Measurements from ENCODE around the gene CCNY. TPM values are rescaled to one million over a fixed set of nuclear protein-coding genes. Genes with fewer than 3 reads are reported as not detected.
"Not testable (repeated sequence)": the region's sequence is repeated elsewhere in the genome, so short reads cannot be mapped to it uniquely, and the experiment has no call there.

Gene CCNY
- total RNA-seq, 2 donors from 2014 or later, result 31.6 to 54.0 TPM

DNA sequence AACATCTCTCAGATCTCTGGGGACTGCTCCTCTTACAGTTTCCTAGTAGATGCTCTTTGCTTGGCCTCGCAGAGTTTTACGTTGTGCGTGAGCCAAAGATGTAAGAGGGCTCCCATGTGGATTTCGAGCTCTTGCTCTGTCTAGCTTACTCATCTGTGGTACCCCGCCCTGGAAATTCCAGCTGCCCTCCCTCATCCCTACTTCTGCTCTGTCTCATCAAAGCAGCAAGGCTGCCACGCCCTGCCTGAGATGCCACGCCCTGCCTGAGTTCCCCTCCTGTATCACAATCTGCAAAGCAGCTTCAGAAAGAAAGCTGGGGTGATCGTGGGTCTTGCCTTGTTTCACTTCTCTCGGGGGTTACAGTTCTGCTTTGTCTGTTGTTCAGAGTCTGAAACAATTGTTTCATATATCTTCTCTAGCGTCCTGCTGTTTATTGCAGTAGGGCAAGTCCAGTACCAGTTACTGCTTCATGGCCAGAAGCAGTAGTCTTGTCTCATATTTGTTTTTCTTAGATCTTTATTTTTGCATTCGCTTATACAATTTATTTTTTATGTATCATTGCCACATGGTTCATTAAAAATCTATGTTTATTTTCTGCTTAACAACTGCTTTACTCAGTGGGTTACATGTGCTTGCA lies 36.1 kb upstream of the CCNY start:
- Histone ChIP-seq H3K36me3 (no peaks in the 10 kb centered on the region), H3K27ac (no peak overlapping the region), H3K9me3 (no peaks in the 10 kb centered on the region), H3K27me3 (replicated peaks; ENCODE audit: insufficient read depth) (no peaks in the 10 kb centered on the region), H3K4me1 (replicated peaks) (no peaks in the 10 kb centered on the region), H3K4me3 (no peak overlapping the region)
- DNase-seq (ENCODE audit: low spot score), result no peak
- TF ChIP-seq POLR2AphosphoS5 (IDR thresholded peaks at IDR 0.05) (no peak), POLR2A (IDR thresholded peaks at IDR 0.05) (no peak)
- TF ChIP-seq, protein P1, sequence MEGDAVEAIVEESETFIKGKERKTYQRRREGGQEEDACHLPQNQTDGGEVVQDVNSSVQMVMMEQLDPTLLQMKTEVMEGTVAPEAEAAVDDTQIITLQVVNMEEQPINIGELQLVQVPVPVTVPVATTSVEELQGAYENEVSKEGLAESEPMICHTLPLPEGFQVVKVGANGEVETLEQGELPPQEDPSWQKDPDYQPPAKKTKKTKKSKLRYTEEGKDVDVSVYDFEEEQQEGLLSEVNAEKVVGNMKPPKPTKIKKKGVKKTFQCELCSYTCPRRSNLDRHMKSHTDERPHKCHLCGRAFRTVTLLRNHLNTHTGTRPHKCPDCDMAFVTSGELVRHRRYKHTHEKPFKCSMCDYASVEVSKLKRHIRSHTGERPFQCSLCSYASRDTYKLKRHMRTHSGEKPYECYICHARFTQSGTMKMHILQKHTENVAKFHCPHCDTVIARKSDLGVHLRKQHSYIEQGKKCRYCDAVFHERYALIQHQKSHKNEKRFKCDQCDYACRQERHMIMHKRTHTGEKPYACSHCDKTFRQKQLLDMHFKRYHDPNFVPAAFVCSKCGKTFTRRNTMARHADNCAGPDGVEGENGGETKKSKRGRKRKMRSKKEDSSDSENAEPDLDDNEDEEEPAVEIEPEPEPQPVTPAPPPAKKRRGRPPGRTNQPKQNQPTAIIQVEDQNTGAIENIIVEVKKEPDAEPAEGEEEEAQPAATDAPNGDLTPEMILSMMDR (IDR thresholded peaks at IDR 0.05), result no peak
- WGBS, result 53% methylated on average over 11 of the region's 11 CpGs
- intact Hi-C loops (cut with DNase I), result no loop called here

DNA sequence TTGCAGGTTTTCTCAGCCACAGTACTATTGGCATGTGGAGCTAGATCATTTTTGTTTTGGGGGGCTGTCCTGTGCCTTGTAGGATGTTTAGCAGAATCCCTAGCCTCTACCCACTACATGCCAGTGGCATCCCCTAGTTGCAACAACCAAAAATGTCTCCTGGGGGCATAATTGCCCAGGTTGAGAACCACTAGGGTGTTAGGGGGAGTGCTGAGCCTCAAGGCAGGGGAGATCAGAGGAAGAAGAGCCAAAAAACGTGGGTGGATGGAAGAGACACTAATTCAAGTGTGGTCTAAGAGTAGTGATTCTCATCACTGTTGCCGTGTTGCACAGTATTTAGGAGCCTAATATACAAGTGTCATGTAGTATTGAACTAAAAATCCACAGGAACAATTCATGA lies 31.7 kb upstream of the CCNY start:
- TF ChIP-seq POLR2A (IDR thresholded peaks at IDR 0.05) (no peak), POLR2AphosphoS5 (IDR thresholded peaks at IDR 0.05) (no peak)
- TF ChIP-seq, protein P1 (IDR thresholded peaks at IDR 0.05), result no peak
- Histone ChIP-seq H3K27me3 (replicated peaks; ENCODE audit: insufficient read depth) (no peaks in the 10 kb centered on the region), H3K27ac (no peak overlapping the region), H3K36me3 (no peaks in the 10 kb centered on the region), H3K4me1 (replicated peaks) (no peaks in the 10 kb centered on the region), H3K4me3 (no peak overlapping the region), H3K9me3 (no peaks in the 10 kb centered on the region)
- intact Hi-C loops (cut with DNase I), result no loop called here
- no peak for DNase-seq (ENCODE audit: low spot score)
- WGBS, result 59% methylated on average over 2 of the region's 2 CpGs

DNA sequence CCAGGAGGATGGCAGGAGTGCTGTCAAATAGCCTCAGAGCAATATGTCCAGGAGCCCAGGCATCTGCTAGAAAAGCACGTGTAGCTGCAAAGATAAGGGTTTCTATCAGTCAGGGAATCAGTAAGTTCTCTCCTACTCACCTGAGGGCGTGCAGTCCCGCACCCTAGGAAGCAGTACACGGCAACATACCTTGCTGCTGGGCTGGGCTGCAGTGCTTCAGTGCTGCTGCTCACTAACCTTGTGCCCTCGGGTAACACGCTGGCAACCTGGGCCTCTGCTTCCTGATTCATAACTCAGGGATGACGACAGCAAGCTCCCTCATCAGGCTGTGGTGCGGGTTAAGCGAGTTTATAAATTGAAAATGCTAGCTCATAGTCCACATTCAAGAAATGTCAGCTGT lies 29.5 kb upstream of the CCNY start:
- H3K27ac ChIP-seq, result no peak overlapping the region
- WGBS, result 33% methylated on average over 9 of the region's 9 CpGs
- no peaks in the 10 kb centered on the region for H3K9me3 ChIP-seq
- no peaks in the 10 kb centered on the region for H3K27me3 ChIP-seq (replicated peaks; ENCODE audit: insufficient read depth)
- no peaks in the 10 kb centered on the region for H3K36me3 ChIP-seq
- no peaks in the 10 kb centered on the region for H3K4me1 ChIP-seq (replicated peaks)
- peak; percentile 29 for DNase-seq (ENCODE audit: low spot score)
- intact Hi-C loops (cut with DNase I), result no loop called here
- H3K4me3 ChIP-seq, result no peak overlapping the region
- no peak for TF ChIP-seq POLR2AphosphoS5 (IDR thresholded peaks at IDR 0.05)
- no peak for TF ChIP-seq POLR2A (IDR thresholded peaks at IDR 0.05)
- TF ChIP-seq, protein P1 (IDR thresholded peaks at IDR 0.05), result no peak

DNA sequence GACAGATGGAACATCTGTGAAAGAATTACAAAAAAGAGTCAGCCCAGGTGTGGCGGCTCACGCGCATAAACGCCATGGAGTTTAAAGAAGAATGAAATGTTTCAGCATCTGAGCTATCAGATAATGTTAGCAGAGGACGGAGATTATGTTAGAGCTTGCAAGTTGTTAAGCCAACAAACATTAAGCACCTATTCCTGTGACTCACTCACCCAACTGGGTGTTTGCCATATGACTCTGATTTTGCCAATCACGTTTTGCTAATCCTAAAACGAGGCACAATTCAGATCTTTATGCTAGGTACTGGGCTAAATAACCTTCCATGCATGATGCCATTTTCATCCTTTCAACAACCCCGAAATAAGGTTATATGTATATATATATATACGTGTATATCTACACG lies 29.0 kb upstream of the CCNY start:
- Histone ChIP-seq H3K27ac (no peak overlapping the region), H3K36me3 (no peaks in the 10 kb centered on the region), H3K27me3 (replicated peaks; ENCODE audit: insufficient read depth) (no peaks in the 10 kb centered on the region), H3K4me1 (replicated peaks) (no peaks in the 10 kb centered on the region), H3K9me3 (no peaks in the 10 kb centered on the region), H3K4me3 (no peak overlapping the region)
- 53% methylated on average over 10 of the region's 10 CpGs for WGBS
- intact Hi-C loops (cut with DNase I), result no loop called here
- TF ChIP-seq POLR2AphosphoS5 (IDR thresholded peaks at IDR 0.05), result no peak
- TF ChIP-seq POLR2A (IDR thresholded peaks at IDR 0.05), result no peak
- TF ChIP-seq, protein P1 (IDR thresholded peaks at IDR 0.05), result no peak
- no peak for DNase-seq (ENCODE audit: low spot score)

DNA sequence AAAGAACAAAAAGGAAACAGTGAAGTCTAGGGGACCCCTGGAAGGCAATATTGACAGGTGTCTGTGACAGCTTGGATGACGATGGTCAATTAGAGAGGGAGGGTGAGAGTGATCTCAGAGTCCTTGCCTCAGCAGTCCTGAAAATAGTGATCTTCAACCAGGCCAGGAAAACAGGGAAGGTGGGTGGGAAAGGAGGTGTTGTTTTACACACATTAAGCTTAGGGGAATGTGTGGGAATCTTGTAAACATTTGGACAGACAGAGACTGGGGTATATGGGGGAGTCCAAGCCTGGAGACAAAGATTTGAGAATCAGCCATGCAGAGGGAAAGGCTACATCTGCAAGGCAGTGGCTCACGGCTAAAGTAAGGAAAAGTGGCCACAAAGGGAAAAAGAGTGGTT lies 27.5 kb upstream of the CCNY start:
- no peaks in the 10 kb centered on the region for H3K36me3 ChIP-seq
- TF ChIP-seq POLR2A (IDR thresholded peaks at IDR 0.05) (no peak), POLR2AphosphoS5 (IDR thresholded peaks at IDR 0.05) (no peak)
- TF ChIP-seq, protein P1 (IDR thresholded peaks at IDR 0.05), result no peak
- 52% methylated on average over 2 of the region's 2 CpGs for WGBS
- no peak overlapping the region for H3K4me3 ChIP-seq
- no peak overlapping the region for H3K27ac ChIP-seq
- no peaks in the 10 kb centered on the region for H3K27me3 ChIP-seq (replicated peaks; ENCODE audit: insufficient read depth)
- no peaks in the 10 kb centered on the region for H3K9me3 ChIP-seq
- H3K4me1 ChIP-seq (replicated peaks), result no peaks in the 10 kb centered on the region
- DNase-seq (ENCODE audit: low spot score), result no peak
- intact Hi-C loops (cut with DNase I), result no loop called here

DNA sequence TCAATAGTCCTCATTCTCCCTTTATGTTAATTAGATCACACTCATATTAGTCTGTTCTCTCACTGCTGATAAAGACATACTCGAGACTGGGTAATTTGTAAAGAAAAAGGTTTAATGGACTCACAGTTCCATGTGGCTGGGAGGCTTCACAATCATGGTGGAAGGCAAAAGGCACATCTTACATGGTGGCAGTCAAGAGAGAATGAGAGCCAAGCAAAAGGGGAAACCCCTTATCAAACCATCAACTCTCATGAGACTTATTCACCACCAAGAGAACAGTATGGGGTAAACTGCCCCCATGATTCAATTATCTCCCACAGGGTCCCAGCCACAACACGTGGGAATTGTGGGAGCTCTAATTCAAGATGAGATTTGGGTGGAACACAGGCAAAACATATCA lies 22.2 kb upstream of the CCNY start:
- H3K4me1 ChIP-seq (replicated peaks); H3K9me3 ChIP-seq; H3K36me3 ChIP-seq; DNase-seq (ENCODE audit: low spot score); H3K27me3 ChIP-seq (replicated peaks; ENCODE audit: insufficient read depth); intact Hi-C loops (cut with DNase I); H3K4me3 ChIP-seq; H3K27ac ChIP-seq: not testable (repeated sequence)
- 86% methylated on average over 2 of the region's 2 CpGs for WGBS

DNA sequence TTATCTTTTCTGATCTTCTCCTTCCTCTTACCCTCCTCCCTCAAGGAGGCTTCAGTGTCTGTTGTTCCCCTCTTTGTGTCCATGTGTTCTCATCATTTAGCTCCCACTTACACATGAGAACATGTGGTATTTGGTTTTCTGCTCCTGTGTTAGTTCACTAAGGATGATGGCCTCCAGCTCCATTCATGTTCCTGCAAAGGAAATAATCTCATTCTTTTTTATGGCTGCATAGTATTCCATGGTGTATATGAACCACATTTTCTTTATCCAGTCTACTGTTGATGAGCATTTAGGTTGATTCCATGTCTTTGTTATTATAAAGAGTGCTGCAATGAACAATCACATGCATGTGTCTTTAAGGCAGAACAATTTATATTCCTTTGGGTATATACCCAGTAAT lies 21.1 kb upstream of the CCNY start:
- H3K9me3 ChIP-seq; H3K27me3 ChIP-seq (replicated peaks; ENCODE audit: insufficient read depth); H3K36me3 ChIP-seq; H3K4me1 ChIP-seq (replicated peaks); H3K4me3 ChIP-seq; DNase-seq (ENCODE audit: low spot score); H3K27ac ChIP-seq; intact Hi-C loops (cut with DNase I): not testable (repeated sequence)

All from prostate gland (tissue), 2 donors.